HepG2 (cell line): ENCODE measurements around the gene ESR1. TPM values are rescaled to one million over a fixed set of nuclear protein-coding genes. Genes with fewer than 3 reads are reported as not detected.

Experiments used
- ATAC-seq: fragments of 200-7000 bp; cut with Tn5 transposase; 3 replicates; pipeline ENCODE4 v1.9.1; 2020; ENCODE audit warnings: mild to moderate bottlenecking, moderate library complexity
- BruUV-seq: library from RNA; stranded (reverse); fragments of 400-500 nt; replicated peaks from 2 replicates; lab custom pipeline; 2021; lab: Mats Ljungman, UMichigan
- CTCF ChIA-PET: fragments of 300-600 bp; formaldehyde crosslinking; extraction: SDS; loops from one replicate; lab custom pipeline; 2021; ENCODE audit warnings: low total read pairs, inconsistent platforms, low intra/inter-chr PET ratio; lab: Yijun Ruan, JAX
- POLR2A ChIA-PET: fragments of 350-600 bp; sonication (Branson Sonifier 250); formaldehyde crosslinking; loops from one replicate; lab custom pipeline; 2020; ENCODE audit warnings: antibody characterized with exemption, inconsistent platforms; lab: Yijun Ruan, JAX
- DNase-seq: peaks from one replicate; pipeline ENCODE4 v3.0.0-alpha.2; 2015; ENCODE audit warnings: low spot score
- FAIRE-seq: peaks from 3 replicates; lab custom pipeline; 2011; peaks lifted over from hg19 to GRCh38; lab: Jason Lieb, UNC
- H2AFZ ChIP-seq: one replicate; pipeline ENCODE4 v1.6.1; 2011; ENCODE audit warnings: low read length, inconsistent platforms
- H3K27ac ChIP-seq: fragments of 300-600 bp; 3 replicates; pipeline ENCODE4 v1.8.0; 2011; ENCODE audit warnings: mixed run types, mild to moderate bottlenecking, mixed read lengths, low read length, inconsistent platforms; ENCODE audit not compliant: insufficient read depth; ENCODE audit errors: extremely low read length
- H3K27me3 ChIP-seq, 2 experiments: fragments of 200-600 bp in 1 of 2; 2 replicates in 1 of 2; 3 replicates in 1 of 2; pipeline versions ENCODE4 v1.6.0 to v1.8.0; 2011; ENCODE audit warnings: low read length in 2 of 2, mild to moderate bottlenecking in 2 of 2, moderate library complexity in 2 of 2, inconsistent platforms in 1 of 2; ENCODE audit not compliant: insufficient read depth in 2 of 2, control insufficient read depth in 1 of 2
- H3K36me3 ChIP-seq, 2 experiments: fragments of 200-600 bp in 1 of 2; replicated peaks in 1 of 2; 2 replicates in 1 of 2; 3 replicates in 1 of 2; pipeline versions ENCODE4 v1.5.1 to v1.8.0; 2011; ENCODE audit warnings: low read length in 2 of 2, inconsistent platforms in 1 of 2; ENCODE audit not compliant: insufficient read depth in 2 of 2, control insufficient read depth in 1 of 2
- H3K4me1 ChIP-seq: 2 replicates; pipeline ENCODE4 v1.5.1; 2012; ENCODE audit warnings: low read length, inconsistent platforms; ENCODE audit not compliant: insufficient read depth
- H3K4me2 ChIP-seq: 2 replicates; pipeline ENCODE4 v1.6.0; 2011; ENCODE audit warnings: low read depth, low read length, inconsistent platforms
- H3K4me3 ChIP-seq, 3 experiments: fragments of 200-600 bp in 1 of 3; sonication (generic), shearing (Covaris generic) in 1 of 3; replicated peaks in 1 of 3; 2 replicates each; pipeline ENCODE4 v1.5.1; 2011 to 2016; ENCODE audit warnings: low read length in 3 of 3, inconsistent platforms in 2 of 3, low read depth in 2 of 3, mild to moderate bottlenecking in 2 of 3, control low read depth in 1 of 3, mixed read lengths in 1 of 3; ENCODE audit not compliant: insufficient read depth in 1 of 3
- H3K79me2 ChIP-seq: one replicate; pipeline ENCODE4 v1.6.1; 2011; ENCODE audit warnings: low read length, inconsistent platforms; ENCODE audit not compliant: insufficient read depth
- H3K9ac ChIP-seq: 2 replicates; pipeline ENCODE4 v1.6.0; 2011; ENCODE audit warnings: mild to moderate bottlenecking, low read depth, low read length, inconsistent platforms; ENCODE audit not compliant: insufficient read depth
- H3K9me3 ChIP-seq: 2 replicates; pipeline ENCODE4 v1.5.1; 2012; ENCODE audit warnings: mild to moderate bottlenecking, low read length
- H4K20me1 ChIP-seq: 2 replicates; pipeline ENCODE4 v1.6.0; 2011; ENCODE audit warnings: inconsistent platforms, mild to moderate bottlenecking, low read length, moderate library complexity; ENCODE audit not compliant: insufficient read depth
- ETV6 ChIP-seq: sonication (generic); formaldehyde crosslinking; conservative IDR thresholded peaks from 2 replicates; pipeline ENCODE4 v1.4.0; 2020; ENCODE audit warnings: missing genetic modification reagents
- HDAC6 ChIP-seq: fragments of 200-600 bp; sonication (generic); IDR thresholded peaks from 2 replicates; pipeline ENCODE4 v1.7.0; 2017; ENCODE audit warnings: mild to moderate bottlenecking, antibody characterized with exemption, low read length, low read depth
- MNT ChIP-seq: fragments of 450-650 bp; IDR thresholded peaks from 2 replicates; pipeline ENCODE4 v1.6.1; 2016
- PHB2 ChIP-seq: fragments of 450-650 bp; IDR thresholded peaks from 2 replicates; pipeline ENCODE4 v1.6.1; 2018; ENCODE audit not compliant: partially characterized antibody
- POLR2AphosphoS2 ChIP-seq: IDR thresholded peaks from 2 replicates; pipeline ENCODE4 v1.6.1; 2011; ENCODE audit warnings: low read depth, low read length, improper control_type of control experiment
- TCF12 ChIP-seq, 2 experiments: fragments of 450-650 bp in 1 of 2; sonication (generic) in 1 of 2; formaldehyde crosslinking in 1 of 2; IDR thresholded peaks; 2 replicates each; pipeline versions ENCODE4 v1.6.1 to v1.8.0; 2017 to 2022; ENCODE audit warnings: antibody characterized with exemption in 1 of 2, mild to moderate bottlenecking in 1 of 2, missing genetic modification reagents in 1 of 2, moderate library complexity in 1 of 2
- ZBTB40 ChIP-seq, 2 experiments: fragments of 450-650 bp in 1 of 2; sonication (generic) in 1 of 2; formaldehyde crosslinking in 1 of 2; IDR thresholded peaks; 2 replicates each; pipeline versions ENCODE4 v1.6.1 to v1.8.0; 2016 to 2022; ENCODE audit warnings: antibody characterized with exemption in 1 of 2, mild to moderate bottlenecking in 1 of 2, missing genetic modification reagents in 1 of 2
- ZMAT3 ChIP-seq: sonication (generic); formaldehyde crosslinking; conservative IDR thresholded peaks from 2 replicates; pipeline ENCODE4 v1.7.0; 2021; ENCODE audit warnings: missing genetic modification reagents
- ZNF280D ChIP-seq: sonication (generic); formaldehyde crosslinking; IDR thresholded peaks from 2 replicates; pipeline ENCODE4 v1.5.1; 2020; ENCODE audit warnings: mild to moderate bottlenecking, missing genetic modification reagents
- WGBS: methylation state at CpG from one replicate; pipeline ENCODE4 v1.1.6; 2017; ENCODE audit warnings: low lambda C conversion rate; 5-methylcytosine and 5-hydroxymethylcytosine counted together
- in situ Hi-C: cut with HindIII; loops from 2 replicates; pipeline ENCODE4 v1.10.0; 2017; ENCODE audit warnings: low pct_unique_long_range_greater_than_20kb; ENCODE audit not compliant: extremely low pct_ligation_motif_present
- intact Hi-C: fragments of 100-400 bp; cut with micrococcal nuclease; formaldehyde crosslinking; loops from one replicate; pipeline ENCODE4 v1.10.0; 2022; ENCODE audit not compliant: unreplicated experiment
- polyA plus RNA-seq, 8 experiments: library from polyadenylated mRNA; depleted of rRNA in 3 of 8; stranded (reverse) in 7 of 8; unstranded in 1 of 8; fragments of >200 nt; fragmentation: Illumina TruSeq in 4 of 8; extraction: Trizol in 4 of 8; gene quantifications; 2 replicates each; pipeline versions ENCODE4 v1.2.1 to v1.2.3, GENCODE V29; 2011 to 2016; ENCODE audit warnings: low read depth in 4 of 8, missing spikeins in 1 of 8, mixed read lengths in 1 of 8; ENCODE audit not compliant: insufficient read depth in 1 of 8
- total RNA-seq, 5 experiments: library from RNA; depleted of rRNA; stranded (reverse); fragments of >200 nt; fragmentation: Illumina TruSeq; extraction: Trizol; gene quantifications; 2 replicates each; pipeline ENCODE4 v1.2.3, GENCODE V29; 2016; ENCODE audit warnings: low read depth in 1 of 5

ESR1 gene
- total and polyA plus RNA-seq, 2 of the 13 experiments (the other 11 are each of a cell fraction or from before 2014, with no cell fraction given), result not detected

DNA sequence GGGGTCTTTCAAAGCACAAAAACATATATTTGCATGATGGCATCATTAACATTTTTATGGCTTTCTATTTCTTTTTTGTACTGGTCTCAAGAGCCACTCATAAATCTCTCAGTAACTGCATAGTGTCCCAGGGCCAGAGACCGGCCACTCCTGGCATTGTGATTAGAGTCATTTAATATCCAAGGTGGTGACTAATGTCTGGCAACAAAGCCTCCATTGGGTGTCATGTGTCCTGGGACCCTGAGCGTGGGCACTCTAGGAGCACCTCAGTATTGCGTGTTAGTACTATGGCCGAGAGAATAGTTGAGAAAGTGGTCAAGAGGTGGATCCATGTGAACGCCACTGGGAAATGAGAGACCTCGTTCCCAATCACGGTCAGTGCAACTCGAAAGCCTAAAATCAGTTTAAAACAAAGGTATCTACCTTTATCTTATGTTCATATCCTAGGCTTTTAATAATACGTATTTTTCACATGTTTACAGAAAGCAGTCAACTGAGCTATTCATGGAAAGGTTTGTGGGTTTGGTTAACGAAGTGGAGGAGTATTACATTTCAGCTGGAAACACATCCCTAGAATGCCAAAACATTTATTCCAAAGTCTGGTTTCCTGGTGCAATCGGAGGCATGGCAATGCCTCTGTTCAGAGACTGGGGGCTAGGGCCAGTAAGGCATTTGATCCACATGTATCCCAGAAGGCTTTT, 2.7 kb upstream of the ESR1 start:
- FAIRE-seq (no peak), ATAC-seq (no peak), DNase-seq (no peak)
- H3K9me3 ChIP-seq, result no peaks in the 10 kb centered on the region
- in situ Hi-C loops, result no loop called here
- intact Hi-C loops, result no loop called here
- H3K4me2 ChIP-seq, result no peak overlapping the region
- BruUV-seq, result no TSS peak
- no peak overlapping the region for H3K27ac ChIP-seq
- ChIA-PET POLR2A (no interaction called here), CTCF (no interaction called here)
- H4K20me1 ChIP-seq, result no peaks in the 10 kb centered on the region
- H3K27me3 ChIP-seq, result peaks cover 10 to 57% of the 10 kb centered on the region in 2 experiments
- H2AFZ ChIP-seq, result no peak overlapping the region
- H3K9ac ChIP-seq, result no peak overlapping the region
- no peak overlapping the region for H3K4me3 ChIP-seq
- H3K79me2 ChIP-seq, result no peaks in the 10 kb centered on the region
- WGBS, result 31% methylated on average over 11 of the region's 11 CpGs
- no peaks in the 10 kb centered on the region; the same call in 1 of the 2 replicates for H3K4me1 ChIP-seq
- H3K36me3 ChIP-seq, result no peaks in the 10 kb centered on the region
- no peak for TF ChIP-seq PHB2
- TF ChIP-seq ZBTB40 (IDR thresholded peaks at IDR 0.05), result no peak
- no peak for TF ChIP-seq ZBTB40 (CRISPR knock-in tag; IDR thresholded peaks at IDR 0.05)
- TF ChIP-seq ZMAT3 (CRISPR knock-in tag), result no peak
- TF ChIP-seq ZNF280D (CRISPR knock-in tag), result no peak
- no peak for TF ChIP-seq TCF12 (IDR thresholded peaks at IDR 0.05)
- TF ChIP-seq TCF12 (CRISPR knock-in tag; IDR thresholded peaks at IDR 0.05), result no peak
- TF ChIP-seq POLR2AphosphoS2, result no peak
- no peak for TF ChIP-seq MNT
- no peak for TF ChIP-seq HDAC6
- TF ChIP-seq ETV6 (CRISPR knock-in tag), result no peak
